Ramos (cell line): ENCODE results near the gene PPIP5K1.
"Not testable (repeated sequence)": the region's sequence is repeated elsewhere in the genome, so short reads cannot be mapped to it uniquely, and the experiment has no call there.

Experiments used
- in situ Hi-C: fragments of 300-500 bp; cut with MboI; formaldehyde crosslinking; loops from one replicate; pipeline ENCODE4 v1.14.3; 2022; ENCODE audit warnings: low sequenced_read_pairs; ENCODE audit not compliant: unreplicated experiment

PPIP5K1 gene

DNA sequence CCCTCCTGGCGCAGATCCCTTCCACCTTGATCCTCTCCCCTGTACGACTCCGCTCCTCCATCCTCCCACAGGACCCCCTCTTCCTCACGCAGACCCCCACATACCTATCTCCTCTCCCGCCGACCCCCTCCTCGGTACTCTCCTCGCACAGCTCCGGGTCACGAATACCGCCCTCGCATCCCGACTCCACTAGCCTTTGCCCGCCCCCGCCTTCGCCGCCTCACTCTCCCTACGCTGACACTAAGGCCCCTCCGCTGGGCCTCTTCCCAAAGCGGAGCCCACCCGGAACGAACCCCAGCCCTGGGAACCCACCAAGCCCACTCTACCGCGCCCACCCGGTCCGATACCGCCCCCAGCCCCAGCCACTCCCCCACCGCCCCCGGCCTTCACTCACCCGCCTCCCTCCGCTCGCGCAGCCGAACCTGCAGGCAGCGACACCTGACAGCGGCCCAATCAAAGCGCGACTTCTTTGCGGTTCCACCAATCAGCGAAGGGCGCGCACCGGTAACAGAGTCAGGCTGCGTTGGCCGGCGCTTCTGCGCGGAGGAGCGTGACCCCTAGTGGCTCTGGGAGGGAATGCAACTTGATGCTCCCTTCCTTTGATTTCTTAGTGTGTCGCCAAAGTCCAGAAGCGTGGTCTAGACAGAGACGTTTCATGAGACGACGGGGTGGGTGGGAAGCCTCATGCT, at the start of gene PPIP5K1:
TSS of gene PPIP5K1 (minus strand) at position 431 of the 689 bp plus-strand sequence. CDS start 5,704 bp downstream, outside the sequence.
- in situ Hi-C loops, result not testable (repeated sequence)

DNA sequence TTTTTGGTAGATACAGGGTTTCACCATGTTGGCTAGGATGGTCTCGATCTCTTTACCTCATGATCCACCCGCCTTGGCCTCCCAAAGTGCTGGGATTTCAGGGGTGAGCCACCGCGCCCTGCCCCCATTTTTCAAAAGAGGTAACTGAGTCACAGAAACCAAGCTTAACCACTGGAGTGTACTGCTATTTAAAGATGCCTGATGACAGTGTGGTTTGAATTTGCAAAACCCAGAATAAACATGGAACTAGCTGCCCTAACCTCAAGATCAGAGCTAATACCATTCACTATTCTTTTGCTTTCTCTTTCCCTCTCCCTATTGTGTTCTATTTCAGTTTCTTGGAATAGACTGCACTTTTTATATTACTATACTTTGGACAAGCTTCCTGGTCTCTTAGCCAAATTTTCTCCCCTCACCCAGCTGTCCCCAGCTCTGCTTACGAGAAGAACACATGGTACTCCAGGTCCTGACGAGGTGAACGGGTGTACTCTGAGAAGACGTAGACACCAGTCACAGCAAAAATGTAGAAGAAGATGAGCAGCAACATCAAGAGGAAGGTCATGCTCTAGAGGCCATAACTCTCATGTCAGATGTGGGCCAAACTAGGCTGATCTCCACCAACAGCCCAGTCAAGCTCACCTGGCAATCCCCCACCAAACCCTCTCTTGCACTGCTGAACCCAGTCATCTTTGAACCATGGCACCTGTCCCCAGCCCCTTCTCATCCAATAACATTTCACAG, 48.6 kb upstream of the PPIP5K1 start:
- in situ Hi-C loops, result not testable (repeated sequence)

DNA sequence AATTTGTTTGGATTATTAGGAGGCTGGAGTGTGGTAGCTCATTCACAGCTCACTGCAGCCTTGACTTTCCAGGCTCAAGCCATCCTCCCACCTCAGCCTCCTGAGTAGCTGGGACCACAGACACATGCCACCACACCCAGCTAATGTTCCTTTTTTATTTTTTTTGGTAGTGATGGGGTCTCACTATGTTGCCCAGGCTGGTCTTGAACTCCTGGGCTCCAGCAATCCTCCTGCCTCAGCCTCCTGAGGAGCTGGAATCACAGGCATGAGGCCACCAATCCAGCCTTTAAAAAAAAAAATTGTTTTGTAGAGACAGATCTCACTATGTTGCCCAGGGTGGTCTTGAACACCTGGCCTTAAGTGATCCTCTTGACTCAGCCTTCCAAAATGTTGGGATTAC, 36.9 kb upstream of the PPIP5K1 start:
- in situ Hi-C loops, result not testable (repeated sequence)

DNA sequence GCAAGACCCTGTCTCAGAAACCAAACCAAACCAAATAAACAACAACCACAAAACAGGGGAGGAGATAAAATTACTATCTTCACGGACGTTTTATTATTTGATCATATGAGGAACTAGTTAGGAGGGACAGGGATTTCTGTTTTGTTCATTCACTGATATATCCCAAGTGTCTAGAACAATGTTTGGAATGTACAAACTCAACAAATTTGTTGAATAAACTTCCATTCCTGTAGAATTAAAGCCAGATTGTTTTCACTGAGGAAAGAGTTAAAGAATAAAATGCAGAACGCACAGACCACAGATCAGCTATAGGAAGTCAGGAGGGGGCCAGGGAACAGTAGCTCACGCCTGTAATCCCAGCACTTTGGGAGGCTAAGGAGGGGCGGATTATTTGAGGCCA, 35.1 kb upstream of the PPIP5K1 start:
- in situ Hi-C loops, result no loop called here

DNA sequence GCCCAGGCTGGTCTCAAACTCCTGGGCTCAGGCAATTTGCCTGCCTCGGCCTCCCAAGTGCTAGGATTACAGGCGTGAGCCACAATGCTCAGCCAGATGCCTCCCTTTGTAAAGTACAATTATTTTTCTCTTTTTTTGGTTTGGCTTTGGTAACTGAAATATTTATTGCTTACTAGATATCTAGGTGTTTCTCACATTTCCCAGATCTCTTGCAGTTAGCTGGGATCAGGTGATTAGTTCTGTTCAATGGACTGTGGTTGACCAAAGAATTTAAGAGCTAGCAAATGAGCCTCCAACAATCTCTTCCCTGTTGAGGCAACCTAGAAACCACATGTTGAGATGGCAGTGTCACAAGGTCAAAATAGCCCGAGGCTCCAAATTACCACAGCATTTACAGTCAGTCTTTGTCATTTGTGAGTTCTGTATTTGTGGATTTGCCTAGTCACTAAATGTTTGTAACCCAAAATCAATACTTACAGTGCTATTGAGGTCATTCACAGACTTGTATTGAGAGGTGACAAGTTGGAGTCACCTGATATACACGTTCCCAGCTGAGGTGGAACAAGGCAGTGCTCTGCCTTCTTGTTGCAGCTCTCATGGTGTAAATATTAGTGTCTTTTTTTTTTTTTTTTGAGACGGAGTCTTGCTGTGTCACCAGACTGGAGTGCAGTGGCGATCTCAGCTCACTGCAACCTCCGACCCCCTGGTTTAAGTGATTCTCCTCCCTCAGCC, 32.2 kb upstream of the PPIP5K1 start:
- in situ Hi-C loops, result not testable (repeated sequence)

DNA sequence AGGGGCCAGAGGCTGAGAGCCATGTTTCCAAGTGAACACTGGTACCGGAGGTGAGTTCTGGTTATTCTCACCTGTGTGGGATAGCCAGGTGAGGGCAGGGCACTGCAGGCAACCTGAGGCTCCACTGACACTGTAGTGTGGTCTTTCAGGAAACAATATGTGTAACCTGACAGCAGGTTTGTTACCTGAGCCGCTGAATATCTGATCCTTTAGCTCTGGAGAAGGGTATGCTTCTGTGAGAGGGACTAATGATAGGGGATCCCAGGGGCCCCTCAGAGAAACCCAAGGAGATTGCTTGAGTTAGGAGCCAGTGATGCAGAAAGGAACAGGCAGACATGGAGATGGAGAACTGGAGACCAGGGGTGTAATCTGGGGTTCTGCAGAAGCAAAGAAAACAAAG, 28.7 kb upstream of the PPIP5K1 start, which contains the start of gene STRC:
TSS of gene STRC (minus strand) at position 101 of the 400 bp plus-strand sequence. CDS start at position 23, 78 bp downstream.
- in situ Hi-C loops, result not testable (repeated sequence)

DNA sequence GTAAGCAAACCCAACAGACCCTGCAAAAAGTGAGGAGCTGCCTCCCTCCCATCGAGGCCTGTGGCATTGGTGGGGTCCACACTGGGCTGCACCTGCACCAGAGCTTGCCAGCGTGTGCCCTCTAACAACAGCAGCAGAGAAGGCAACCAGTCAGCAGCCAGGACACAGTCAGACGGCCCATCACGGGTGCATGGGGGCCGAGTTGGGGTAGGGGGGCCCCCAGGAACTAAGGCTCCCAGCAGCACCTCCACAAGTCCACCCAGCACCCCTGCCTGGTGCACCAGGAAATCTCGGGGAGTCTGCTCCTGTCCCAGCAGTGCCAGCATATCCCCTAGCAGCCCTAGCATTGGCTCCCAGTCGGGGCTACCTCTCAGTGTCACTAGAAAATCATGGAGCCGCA, 27.7 kb upstream of the PPIP5K1 start:
- in situ Hi-C loops, result not testable (repeated sequence)

DNA sequence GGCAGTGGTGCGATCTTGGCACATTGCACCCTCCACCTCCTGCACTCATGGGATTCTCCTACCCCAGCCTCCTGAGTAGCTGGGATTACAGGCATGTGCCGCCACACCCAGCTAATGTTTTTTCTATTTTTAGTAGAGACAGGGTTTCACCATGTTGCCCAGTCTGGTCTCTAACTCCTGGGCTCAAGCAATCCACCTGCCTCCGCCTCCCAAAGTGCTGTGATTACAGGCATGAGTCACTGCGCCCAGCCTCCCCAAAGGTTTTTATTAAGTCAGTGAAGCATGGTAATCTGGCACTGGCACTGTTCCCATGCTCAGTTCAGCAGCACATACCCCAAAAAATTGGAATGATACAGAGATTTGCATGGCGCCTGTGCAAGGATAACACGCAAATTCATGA, 12.2 kb upstream of the PPIP5K1 start:
- in situ Hi-C loops, result not testable (repeated sequence)

DNA sequence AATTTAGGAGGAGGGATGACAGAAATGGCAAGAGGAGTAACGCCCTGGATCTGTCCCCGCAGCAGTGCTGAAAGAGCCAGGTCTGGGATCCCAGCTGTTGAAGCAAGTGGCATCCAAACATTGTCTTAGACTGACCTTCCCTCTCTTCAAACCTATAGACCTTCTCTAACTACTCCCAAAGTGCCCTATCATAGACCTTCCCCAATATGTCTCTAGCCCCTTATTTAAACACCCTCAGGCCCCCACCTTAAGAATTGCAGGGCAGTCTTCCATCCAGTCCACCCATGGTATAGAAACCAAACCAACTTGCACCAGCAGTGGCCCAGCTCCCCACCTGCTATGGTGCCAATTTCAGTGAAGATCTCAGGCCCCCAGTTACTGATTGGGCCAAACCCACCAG, 10.2 kb upstream of the PPIP5K1 start:
- in situ Hi-C loops, result not testable (repeated sequence)

DNA sequence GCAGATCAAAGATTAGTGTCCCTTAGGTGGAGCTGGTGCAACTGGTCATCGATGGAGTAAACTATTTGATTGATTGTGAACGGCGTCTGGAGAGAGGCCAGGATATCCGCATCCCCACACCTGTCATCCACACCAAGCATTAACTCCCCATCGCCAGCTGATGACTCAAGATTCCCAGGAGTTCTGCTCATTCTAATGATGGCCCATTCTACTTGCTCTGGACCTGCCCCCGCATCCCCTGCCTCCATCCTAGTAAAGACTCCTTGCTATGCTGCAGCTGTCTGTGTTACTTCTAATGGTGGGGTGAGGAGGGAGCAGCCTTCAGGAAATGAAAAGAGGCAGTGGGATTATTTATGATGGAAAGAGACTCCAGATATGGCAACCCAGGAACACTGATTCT, 9.1 kb upstream of the PPIP5K1 start:
- in situ Hi-C loops, result not testable (repeated sequence)

DNA sequence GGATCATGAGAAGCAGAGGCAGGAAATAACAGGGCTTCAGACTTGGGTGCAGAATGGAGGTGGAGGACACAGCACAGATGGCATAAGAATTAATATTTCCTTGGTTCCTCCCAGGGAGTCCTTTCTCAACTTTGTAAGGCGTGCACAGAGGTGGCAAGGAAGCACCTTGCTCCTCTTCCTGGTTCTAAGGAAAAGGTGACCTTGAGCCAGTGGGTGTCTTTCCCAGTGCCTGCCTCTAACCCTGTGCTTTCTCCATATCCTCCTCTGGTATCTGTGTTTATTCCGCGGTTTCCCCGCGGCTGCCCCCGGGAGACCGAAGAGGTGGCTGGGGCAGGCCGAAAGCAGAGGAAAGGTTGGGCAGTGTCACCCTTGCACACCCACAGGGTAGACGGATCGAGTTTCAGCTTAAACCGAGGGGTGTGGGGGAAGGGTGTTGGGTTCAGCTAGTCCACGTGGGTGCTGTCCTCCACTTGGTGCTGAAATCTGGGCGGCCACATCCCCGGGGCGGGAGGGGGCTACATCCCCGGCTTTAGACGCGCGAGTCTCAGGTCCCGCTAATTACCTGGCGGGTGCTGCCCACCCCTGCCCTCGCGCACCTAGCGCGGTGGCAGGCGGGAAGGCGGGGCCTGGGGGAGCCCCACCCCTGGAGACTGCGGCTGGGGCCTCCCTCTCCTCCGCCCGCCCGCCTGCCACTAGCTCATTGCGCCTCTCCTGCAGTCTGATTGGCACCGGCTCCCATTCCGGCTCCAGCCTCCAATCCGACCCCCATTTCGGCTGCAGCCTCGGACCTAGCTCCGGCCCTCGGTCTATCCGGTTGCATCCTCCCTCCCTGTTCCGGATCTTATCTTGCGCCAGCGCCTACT, 3.6 kb upstream of the PPIP5K1 start, which contains the start of gene CKMT1B:
TSS of gene CKMT1B (plus strand) at position 700 of the 863 bp plus-strand sequence. CDS start 192 bp downstream, outside the sequence.
- in situ Hi-C loops, result not testable (repeated sequence)

DNA sequence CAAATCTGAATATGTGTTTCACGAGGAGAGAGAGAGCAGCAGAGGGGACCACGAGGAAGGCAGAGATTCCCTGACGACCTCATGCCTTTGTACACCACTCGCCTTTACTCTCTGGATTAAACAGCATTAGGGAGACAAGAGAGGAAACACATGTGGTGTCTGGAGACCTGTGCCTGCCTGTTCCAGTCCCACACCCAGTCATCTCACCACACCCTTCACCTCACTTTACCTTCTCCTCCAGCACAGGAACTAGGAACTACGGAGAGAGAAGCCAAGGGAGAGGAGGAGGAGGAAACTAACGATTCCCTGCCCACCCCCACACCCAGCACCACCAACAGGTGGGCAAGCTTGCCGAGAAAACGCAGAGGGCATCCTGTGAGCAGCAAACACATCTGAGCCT, 2.8 kb upstream of the PPIP5K1 start:
- in situ Hi-C loops, result not testable (repeated sequence)

DNA sequence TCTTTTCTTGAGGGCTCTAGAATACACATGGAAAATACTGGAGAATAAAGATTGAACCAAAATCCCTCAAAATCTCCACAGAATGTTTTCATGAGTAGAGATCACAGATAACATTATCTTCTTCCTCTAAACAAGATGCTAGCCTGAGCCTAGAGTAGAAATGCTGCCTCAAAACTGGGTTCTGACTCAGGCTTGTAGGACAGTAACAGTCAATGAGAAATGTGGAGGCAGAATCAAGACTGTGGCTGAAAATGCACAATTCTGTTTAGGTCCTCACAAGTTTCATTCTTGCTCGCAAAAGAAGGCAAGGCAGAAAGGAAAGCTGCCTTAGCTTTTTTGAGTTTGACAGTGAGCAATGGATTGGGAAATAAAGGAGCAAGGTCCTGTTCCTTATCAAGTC, 15.4 kb downstream of the PPIP5K1 start:
- in situ Hi-C loops, result not testable (repeated sequence)

DNA sequence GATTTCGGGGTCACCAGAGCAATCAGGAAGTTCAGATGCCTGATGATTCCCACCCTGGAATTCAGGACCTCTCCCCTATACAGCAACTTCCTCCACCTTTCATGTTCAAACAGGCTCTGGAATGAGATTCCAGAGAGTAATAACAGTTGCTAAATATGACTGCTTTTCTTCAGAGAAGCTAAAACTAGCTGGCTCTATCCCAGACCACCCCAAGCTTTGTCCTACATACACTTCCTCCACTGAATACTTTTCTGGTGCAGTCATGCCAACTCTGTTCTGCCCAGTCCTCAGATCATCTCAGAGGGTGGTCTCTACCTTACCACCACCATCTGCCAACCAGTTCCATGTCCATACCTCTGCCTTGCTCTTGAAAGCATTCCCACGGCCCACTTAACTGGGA, 23.4 kb downstream of the PPIP5K1 start:
- in situ Hi-C loops, result not testable (repeated sequence)

DNA sequence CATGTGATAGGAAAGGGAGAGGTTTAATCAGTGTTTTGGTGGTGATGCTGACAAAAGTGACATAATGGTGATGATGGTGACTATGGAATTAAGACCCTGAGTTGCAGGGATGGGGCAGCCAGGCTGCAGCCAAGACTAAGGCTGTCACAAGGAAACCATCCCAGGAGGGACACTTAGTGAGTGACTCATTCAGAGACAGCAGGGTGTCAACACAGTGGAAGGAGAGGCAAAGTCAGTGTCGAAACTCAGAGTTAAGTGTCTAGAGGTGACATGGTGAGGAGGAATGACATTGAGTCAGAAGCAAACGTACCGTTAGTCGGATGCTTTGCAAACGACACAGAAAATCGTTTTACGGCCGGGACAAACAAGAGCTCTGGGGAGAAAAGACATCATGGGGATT, 26.2 kb downstream of the PPIP5K1 start:
- in situ Hi-C loops, result not testable (repeated sequence)

DNA sequence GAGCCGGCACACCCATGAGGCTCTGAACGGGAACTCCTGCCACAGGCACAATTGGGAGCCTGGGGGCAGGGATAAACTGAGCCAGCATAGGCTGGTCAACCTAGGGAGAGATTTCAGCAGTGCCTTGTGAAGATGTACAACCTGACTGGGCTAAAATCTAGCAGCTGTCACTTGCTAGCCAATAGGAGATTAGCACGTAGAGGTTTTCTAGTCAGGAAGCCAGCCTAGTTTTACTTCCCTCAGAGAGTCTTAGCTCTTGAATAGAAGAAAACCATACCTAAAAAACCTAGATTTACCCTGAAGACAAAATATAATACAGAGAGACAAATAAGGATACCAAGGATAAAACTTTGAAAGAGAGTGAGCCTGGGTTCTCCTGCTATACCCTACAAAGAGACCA, 27.3 kb downstream of the PPIP5K1 start:
- in situ Hi-C loops, result not testable (repeated sequence)

DNA sequence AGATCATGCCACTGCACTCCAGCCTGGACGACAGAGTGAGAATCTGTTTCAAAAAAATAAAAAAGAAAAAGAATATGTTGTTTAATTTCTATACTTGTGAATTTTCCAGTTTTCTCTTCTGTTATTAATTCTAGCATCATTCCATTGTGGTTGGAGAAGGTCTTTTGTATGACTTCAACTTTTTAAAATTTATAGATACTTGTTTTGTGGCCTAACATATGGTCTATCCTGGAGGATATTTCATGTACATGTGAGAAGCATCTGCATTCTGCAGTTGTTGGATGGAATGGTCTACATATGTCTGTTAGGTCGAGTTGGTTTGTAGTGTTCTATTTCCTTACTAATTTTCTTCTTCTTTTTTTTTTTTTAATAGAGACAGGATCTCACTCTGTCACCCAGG, 37.0 kb downstream of the PPIP5K1 start:
- in situ Hi-C loops, result no loop called here

DNA sequence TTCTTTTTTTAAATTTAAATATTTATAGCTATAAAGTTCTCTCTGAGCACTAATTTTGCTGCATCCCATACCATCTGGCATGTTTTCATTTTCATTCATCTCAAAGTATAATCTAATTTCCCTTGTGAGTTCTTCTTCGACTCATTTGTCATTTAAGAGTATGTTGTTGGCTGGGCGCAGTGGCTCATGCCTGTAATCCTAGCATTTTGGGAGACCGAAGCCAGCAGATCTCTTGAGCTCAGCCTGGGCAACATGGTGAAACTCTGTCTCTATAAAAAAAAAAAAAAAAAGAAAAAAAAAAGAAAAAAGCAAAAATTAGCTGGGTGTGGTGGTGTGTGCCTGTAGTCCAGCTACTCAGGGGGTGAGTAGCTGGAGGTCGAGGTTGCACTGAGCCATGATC, 37.8 kb downstream of the PPIP5K1 start:
- in situ Hi-C loops, result no loop called here

DNA sequence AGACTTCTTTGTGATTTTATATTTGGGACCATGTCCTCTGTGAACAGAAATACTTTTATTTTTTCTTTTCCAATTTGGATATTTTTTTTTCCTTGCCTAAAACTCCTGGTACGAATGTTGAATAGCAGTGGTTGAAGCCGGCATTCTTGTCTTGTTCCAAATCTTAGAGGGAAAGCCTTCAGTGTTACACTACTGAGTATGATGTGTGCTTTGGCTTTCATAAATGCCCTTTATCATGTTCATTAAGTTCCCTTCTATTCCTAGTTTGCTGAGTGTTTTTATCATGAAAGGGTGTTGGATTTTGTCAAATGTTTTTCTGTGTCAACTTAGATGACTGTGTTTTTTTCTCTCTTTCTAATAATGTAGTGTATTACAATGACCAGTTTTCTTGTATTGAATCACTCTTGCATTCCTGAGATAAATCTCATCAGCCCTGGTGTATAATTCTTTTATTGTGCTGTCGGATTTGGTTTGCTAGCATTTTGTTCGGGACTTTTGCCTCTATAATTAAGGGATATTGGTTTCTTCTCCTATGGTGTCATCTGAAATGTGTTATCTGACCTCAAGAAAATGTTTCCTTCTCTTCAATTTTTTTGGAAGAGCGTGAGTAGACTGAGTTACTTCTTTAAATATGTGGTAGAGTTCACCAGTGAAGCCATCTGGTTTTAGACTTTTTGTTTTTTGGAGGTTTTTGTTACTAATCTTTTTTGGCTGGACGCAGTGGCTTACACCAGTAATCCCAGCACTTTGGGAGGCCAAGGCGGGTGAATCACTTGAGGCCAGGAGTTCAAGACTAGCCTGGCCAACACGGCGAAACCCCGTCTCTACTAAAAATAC, 39.3 kb downstream of the PPIP5K1 start:
- in situ Hi-C loops, result no loop called here
